BLaER1 treated with 17β-estradiol and CSF1 and Interleukin-3, amounts not matched to agents 10 nM and 100 nM (cell line): Measurements from ENCODE around the gene FEN1.

Experiments
- H3K27ac ChIP-seq, 11 experiments: shearing (Covaris generic); formaldehyde crosslinking; 2 replicates each; pipeline ENCODE4 v1.8.1; 2022
- H3K27me3 ChIP-seq, 11 experiments: shearing (Covaris generic); formaldehyde crosslinking; 2 replicates each; pipeline ENCODE4 v1.8.1; 2022
- H3K36me3 ChIP-seq, 11 experiments: shearing (Covaris generic); formaldehyde crosslinking; 2 replicates each; pipeline ENCODE4 v1.8.1; 2022
- H3K4me1 ChIP-seq, 10 experiments: shearing (Covaris generic); formaldehyde crosslinking; 2 replicates each; pipeline ENCODE4 v1.8.1; 2022
- H3K4me2 ChIP-seq, 11 experiments: shearing (Covaris generic); formaldehyde crosslinking; 2 replicates each; pipeline ENCODE4 v1.8.1; 2022
- H3K4me3 ChIP-seq, 10 experiments: shearing (Covaris generic); formaldehyde crosslinking; 2 replicates each; pipeline ENCODE4 v1.8.1; 2022
- H3K9ac ChIP-seq, 11 experiments: shearing (Covaris generic); formaldehyde crosslinking; 2 replicates each; pipeline ENCODE4 v1.8.1; 2022
- H3K9me3 ChIP-seq, 11 experiments: shearing (Covaris generic); formaldehyde crosslinking; replicated peaks in 1 of 11; 2 replicates each; pipeline ENCODE4 v1.8.1; 2022
- H4K20me1 ChIP-seq, 11 experiments: shearing (Covaris generic); formaldehyde crosslinking; 2 replicates each; pipeline ENCODE4 v1.8.1; 2022
- Cebpa-rat ChIP-seq, 11 experiments: shearing (Covaris generic); IDR thresholded peaks; 2 replicates each; pipeline ENCODE4 v1.8.1; 2022

The FEN1 gene

DNA sequence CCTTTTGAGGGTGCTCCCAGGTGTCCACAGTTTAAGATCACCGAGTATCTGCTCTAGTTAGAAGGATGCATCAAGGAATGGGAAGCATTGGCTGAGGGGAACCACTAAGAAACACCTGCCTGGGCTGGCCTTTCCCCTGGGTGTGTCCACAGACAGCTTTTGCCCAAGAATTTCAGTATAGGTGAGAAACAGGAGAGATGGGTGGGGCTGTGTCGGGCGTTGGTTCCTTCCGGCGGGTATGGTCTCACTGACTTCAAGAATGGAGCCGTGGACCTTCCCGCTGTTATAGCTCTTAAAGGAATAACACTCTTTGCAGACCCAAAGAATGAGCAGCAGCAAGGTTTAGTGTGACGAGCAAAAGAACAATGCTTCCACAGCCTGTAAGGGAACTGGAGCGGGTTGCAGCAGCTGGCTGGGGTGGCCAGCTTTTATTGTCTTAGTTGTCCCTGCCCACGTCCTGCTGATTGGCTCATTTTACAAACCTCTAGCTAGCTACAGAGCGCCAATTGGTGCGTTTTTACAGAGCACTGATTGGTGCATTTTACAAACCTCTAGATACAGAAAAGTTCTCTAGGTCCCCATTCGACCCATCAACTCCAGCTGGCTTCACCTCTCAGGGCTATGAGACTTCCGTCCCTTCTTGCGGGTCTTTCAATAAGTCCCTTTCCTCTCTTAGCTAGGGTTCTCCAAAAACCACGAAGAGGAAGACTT lies 21.7 kb downstream of the FEN1 start:
- TF ChIP-seq Cebpa-rat (IDR thresholded peaks at IDR 0.05) = no peak
- Histone ChIP-seq H3K4me3 (peak overlapping the region; percentile 66 to 95 (median 90)), H3K27ac (peak overlapping the region; percentile 90 to 98 (median 97); a peak in 21 of 22 replicates), H3K4me2 (peak overlapping the region; percentile 79 to 99 (median 89)), H3K9me3 (peaks cover 0 to 8% (median 4%) of the 10 kb centered on the region in 11 experiments; a peak in 10 of 22 replicates), H3K4me1 (peaks cover 7 to 29% (median 22%) of the 10 kb centered on the region in 10 experiments; a peak in 19 of 20 replicates), H3K9ac (peak overlapping the region; percentile 91 to 98 (median 98)), H3K27me3 (no peaks in the 10 kb centered on the region), H3K36me3 (peaks cover 40 to 52% (median 49%) of the 10 kb centered on the region in 11 experiments), H4K20me1 (peaks cover 0 to 38% (median 3%) of the 10 kb centered on the region in 11 experiments; a peak in 9 of 22 replicates)

DNA sequence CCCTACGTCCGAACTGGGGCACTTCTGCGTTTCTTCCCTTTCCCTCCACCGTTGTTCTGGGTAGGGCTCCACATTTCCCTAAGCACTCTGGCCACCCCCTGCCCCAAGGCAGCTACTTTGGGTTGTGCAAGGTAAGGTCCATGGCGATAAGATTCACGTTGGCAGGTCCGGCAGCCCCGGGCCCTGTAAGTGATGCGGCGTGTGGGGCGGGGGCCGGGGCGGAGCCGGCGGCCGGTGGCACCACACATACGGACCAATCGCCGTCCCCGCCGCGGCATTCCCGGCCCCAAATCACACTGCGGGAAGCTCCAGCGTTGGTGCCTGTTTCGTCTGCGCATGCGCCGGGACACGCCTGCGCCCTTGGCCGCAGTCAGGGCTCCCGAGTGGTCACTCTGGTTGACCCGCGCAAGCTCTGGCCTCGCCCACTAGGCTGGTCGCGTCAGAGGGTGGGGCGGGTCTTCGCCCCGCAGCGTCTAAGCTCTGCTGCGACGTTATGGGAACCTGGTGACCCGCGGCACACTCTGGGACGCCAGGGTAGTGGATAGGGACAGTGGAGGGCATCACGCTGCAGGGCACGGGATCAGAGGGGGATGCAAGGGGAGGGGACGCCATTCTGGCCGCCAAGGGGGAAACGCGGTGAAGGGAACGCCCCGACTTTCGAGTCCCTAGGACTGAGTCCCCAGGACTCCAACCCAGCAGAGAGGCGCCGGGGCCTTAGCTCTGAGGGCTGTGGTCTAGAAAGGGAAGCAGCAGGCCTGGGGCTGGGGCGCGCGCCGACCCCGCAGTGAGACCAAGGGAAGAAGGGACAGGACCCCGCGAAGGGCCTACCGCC lies 22.5 kb downstream of the FEN1 start:
- H3K4me2 ChIP-seq = peak overlapping the region; percentile 79 to 99 (median 89)
- H3K4me3 ChIP-seq = peak overlapping the region; percentile 66 to 95 (median 90)
- no peaks in the 10 kb centered on the region for H3K27me3 ChIP-seq
- H4K20me1 ChIP-seq = peaks cover 0 to 30% (median 3%) of the 10 kb centered on the region in 11 experiments; a peak in 8 of 22 replicates
- H3K27ac ChIP-seq = peak overlapping the region; percentile 90 to 98 (median 97)
- H3K36me3 ChIP-seq = peaks cover 32 to 44% (median 41%) of the 10 kb centered on the region in 11 experiments
- TF ChIP-seq Cebpa-rat (IDR thresholded peaks at IDR 0.05) = no peak
- peaks cover 0 to 8% (median 4%) of the 10 kb centered on the region in 11 experiments; a peak in 10 of 22 replicates for H3K9me3 ChIP-seq
- peaks cover 7 to 33% (median 22%) of the 10 kb centered on the region in 10 experiments; a peak in 19 of 20 replicates for H3K4me1 ChIP-seq
- peak overlapping the region; percentile 91 to 98 (median 98) for H3K9ac ChIP-seq

DNA sequence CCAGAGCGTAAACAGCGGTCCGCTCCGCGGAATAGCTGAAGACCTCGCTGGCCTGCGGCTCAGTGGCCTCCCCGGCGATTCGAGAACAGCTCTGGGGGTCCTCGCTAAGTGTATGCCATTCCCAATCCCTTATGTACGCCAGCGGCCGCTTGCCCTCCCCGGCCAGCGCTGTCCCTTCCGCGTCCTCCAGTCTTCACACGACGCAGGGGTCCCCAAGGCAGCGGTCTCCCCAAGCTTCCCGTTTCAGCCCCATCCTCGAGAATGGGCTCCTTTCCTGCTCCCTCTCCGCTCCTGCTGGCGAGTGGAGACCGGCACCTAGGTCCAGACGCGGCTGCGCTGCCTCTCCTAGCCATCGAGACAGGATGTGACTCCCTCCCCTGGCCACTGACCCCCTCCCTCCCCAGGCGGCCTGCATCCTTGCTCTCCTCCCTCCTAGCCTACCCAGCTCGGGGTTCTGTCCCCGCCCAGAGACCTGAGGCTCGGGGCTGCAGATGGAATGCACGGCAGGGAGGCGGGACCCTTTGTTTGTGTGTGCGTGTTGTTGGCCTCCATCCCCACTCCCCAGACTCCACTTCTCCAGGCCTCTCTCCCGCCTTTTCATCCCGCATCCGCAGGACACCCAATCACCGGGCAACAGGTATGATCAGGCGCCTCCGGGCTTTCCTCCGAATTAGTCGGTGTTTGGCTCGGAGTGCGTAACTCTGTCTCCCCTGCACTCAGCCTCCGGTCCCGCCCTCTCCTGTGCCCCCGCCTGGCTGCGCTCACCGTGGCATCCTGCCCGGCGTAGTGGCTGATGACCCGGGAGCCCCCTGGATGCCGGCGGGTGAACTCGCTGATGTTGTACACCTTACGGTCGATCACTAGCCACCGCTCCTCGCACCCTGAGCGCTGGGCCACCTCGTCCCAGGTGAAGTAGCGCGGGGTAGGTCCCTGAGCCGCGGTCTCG lies 23.4 kb downstream of the FEN1 start:
- peak overlapping the region; percentile 79 to 99 (median 89) for H3K4me2 ChIP-seq
- peaks cover 0 to 22% (median 0%) of the 10 kb centered on the region in 11 experiments; a peak in 4 of 22 replicates for H4K20me1 ChIP-seq
- peaks cover 7 to 41% (median 22%) of the 10 kb centered on the region in 10 experiments; a peak in 19 of 20 replicates for H3K4me1 ChIP-seq
- H3K9me3 ChIP-seq = peaks cover 0 to 8% (median 4%) of the 10 kb centered on the region in 11 experiments; a peak in 10 of 22 replicates
- peak overlapping the region; percentile 90 to 98 (median 97) for H3K27ac ChIP-seq
- H3K36me3 ChIP-seq = peaks cover 23 to 35% (median 32%) of the 10 kb centered on the region in 11 experiments
- no peak for TF ChIP-seq Cebpa-rat (IDR thresholded peaks at IDR 0.05)
- peak overlapping the region; percentile 91 to 98 (median 98) for H3K9ac ChIP-seq
- no peaks in the 10 kb centered on the region for H3K27me3 ChIP-seq
- peak overlapping the region; percentile 66 to 95 (median 90) for H3K4me3 ChIP-seq

DNA sequence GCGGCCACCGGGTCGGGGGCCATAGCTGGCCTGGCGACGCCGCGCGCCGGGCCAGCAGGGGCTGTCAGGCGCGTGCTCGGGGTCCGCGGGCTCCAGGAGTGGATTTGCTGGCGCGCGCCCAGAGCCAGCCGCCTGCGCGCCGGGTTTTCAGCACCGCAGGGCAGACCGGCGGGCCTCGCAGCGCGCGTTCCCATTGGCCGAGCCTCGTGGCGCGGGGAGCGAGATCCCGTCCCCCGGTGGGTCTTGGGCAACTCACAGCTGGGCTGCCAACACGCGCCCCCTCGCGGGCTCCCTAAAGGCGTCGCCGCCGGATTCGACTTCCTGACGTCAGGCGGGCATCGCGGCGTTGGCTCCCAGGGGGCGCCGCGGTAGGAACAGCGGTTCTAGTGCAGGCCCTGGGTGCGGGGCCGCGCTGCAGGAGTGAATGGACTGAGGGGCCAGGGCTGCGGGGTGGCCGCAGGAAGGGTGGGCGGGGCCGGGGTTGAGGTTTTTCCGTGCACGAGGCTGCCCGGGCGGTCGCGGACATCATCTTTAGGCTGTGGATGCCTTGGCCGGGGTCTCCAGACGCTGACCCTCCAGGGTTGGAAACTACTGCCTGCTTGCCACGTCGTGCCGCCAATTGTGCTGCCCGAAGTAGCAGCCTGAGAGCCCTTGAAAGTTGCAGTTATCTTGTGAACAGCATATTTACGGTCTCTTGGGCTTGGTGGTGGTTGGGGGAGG lies 24.2 kb downstream of the FEN1 start, which contains the start of gene FADS1:
TSS of gene FADS1 (minus strand) at position 268 of the 720 bp plus-strand sequence. CDS start at position 194, 74 bp downstream.
- H3K4me2 ChIP-seq = peak within 1 kb of the TSS; percentile 79 to 99 (median 89)
- peak within 1 kb of the TSS; percentile 90 to 98 (median 97) for H3K27ac ChIP-seq
- H3K4me1 ChIP-seq = peaks cover 7 to 41% (median 22%) of the 10 kb centered on the region in 10 experiments; a peak in 19 of 20 replicates
- peak in 8 of 11 experiments; percentile 65 to 95 (median 84); a peak in 15 of 22 replicates for TF ChIP-seq Cebpa-rat (IDR thresholded peaks at IDR 0.05)
- H3K4me3 ChIP-seq = peak within 1 kb of the TSS; percentile 66 to 95 (median 90)
- peaks cover 0 to 8% (median 4%) of the 10 kb centered on the region in 11 experiments; a peak in 10 of 22 replicates for H3K9me3 ChIP-seq
- peak within 1 kb of the TSS; percentile 91 to 98 (median 98) for H3K9ac ChIP-seq
- peaks cover 0 to 13% (median 0%) of the 10 kb centered on the region in 11 experiments; a peak in 4 of 22 replicates for H4K20me1 ChIP-seq
- H3K27me3 ChIP-seq = no peaks in the 10 kb centered on the region
- H3K36me3 ChIP-seq = peaks cover 15 to 27% (median 24%) of the 10 kb centered on the region in 11 experiments

DNA sequence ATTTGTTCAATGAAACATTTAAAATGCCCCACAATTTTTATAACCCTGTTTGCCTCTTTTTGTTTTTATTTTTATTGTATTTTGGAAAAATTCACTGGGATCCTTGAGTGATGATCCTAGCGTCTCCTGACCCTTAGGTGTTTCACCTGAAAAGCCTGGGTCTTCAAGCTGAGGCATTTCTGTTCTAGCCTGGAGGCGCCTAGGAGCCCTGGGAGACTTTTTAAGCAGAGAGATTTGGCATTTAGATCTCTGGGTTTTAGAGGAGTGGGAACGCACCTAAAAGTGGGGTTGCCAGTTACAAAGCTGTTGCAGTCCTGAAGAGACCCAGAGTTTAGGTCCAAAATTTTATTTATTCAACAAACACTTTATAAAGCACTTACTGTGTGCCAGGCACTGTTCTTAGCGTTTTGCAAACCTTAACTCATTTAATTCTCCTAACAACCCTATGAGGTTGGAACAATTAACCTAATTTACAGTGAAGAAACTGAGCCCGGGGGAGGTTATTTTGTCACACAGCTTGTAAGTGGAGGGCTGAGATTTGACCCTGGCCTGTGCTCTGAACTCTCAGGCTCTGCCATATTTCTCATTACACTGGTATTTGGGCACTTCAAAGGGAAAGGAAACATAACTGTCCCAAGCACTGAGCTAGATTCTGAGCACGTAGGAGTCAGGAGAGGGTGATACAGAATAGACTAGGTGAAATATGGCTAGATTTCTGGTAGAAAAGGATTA lies 24.9 kb downstream of the FEN1 start:
- Histone ChIP-seq H3K27ac (peak overlapping the region; percentile 25 to 98 (median 97); a peak in 19 of 22 replicates), H3K4me1 (peaks cover 7 to 41% (median 22%) of the 10 kb centered on the region in 10 experiments; a peak in 19 of 20 replicates)
- TF ChIP-seq Cebpa-rat (IDR thresholded peaks at IDR 0.05) = no peak

DNA sequence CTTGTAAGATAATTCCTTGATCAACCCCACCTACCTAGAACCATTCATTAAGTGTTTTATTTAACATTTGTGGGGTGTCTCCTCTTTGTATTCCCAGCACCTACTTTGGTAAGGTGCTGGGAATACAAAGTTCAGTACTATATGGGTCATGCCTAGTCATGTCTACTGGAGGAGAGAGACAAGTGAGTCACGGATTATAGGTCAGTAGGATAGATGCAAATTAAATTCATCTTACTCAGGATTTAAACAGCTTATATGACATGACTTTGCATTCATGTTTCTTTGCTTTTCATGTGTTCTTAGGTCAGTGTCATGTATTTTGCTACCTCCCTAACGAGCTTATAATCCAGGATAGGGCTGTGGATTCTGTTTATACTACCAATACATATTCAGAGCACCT lies 27.5 kb downstream of the FEN1 start:
- H3K4me2 ChIP-seq = no peak overlapping the region
- H3K27me3 ChIP-seq = no peaks in the 10 kb centered on the region
- no peak overlapping the region for H3K27ac ChIP-seq
- H3K9ac ChIP-seq = no peak overlapping the region
- H3K36me3 ChIP-seq = no peaks in the 10 kb centered on the region
- no peaks in the 10 kb centered on the region for H3K9me3 ChIP-seq
- H4K20me1 ChIP-seq = no peaks in the 10 kb centered on the region
- TF ChIP-seq Cebpa-rat (IDR thresholded peaks at IDR 0.05) = no peak
- H3K4me1 ChIP-seq = peaks cover 6 to 24% (median 12%) of the 10 kb centered on the region in 10 experiments; a peak in 18 of 20 replicates
- no peak overlapping the region for H3K4me3 ChIP-seq

More for the DNA sequence above, 24.9 kb downstream of the FEN1 start:
- Histone ChIP-seq H3K9ac (peak overlapping the region; percentile 64 to 98 (median 98)), H3K4me3 (peak overlapping the region; percentile 66 to 95 (median 90)), H3K27me3 (no peaks in the 10 kb centered on the region), H3K9me3 (peaks cover 0 to 8% (median 4%) of the 10 kb centered on the region in 11 experiments; a peak in 10 of 22 replicates), H3K4me2 (peak overlapping the region; percentile 79 to 99 (median 89)), H4K20me1 (peaks cover 0 to 6% (median 0%) of the 10 kb centered on the region in 11 experiments; a peak in 3 of 22 replicates), H3K36me3 (peaks cover 7 to 19% (median 16%) of the 10 kb centered on the region in 11 experiments)
